Measurements from ENCODE around the gene RPL13.
"Not testable (repeated sequence)": the region's sequence is repeated elsewhere in the genome, so short reads cannot be mapped to it uniquely, and the experiment has no call there.

Gene RPL13

GRCh38 chr16:89577055-89577759, 16.7 kb downstream of the RPL13 start:
- DNase-seq (ENCODE audit: low read depth), result no peak

DNA sequence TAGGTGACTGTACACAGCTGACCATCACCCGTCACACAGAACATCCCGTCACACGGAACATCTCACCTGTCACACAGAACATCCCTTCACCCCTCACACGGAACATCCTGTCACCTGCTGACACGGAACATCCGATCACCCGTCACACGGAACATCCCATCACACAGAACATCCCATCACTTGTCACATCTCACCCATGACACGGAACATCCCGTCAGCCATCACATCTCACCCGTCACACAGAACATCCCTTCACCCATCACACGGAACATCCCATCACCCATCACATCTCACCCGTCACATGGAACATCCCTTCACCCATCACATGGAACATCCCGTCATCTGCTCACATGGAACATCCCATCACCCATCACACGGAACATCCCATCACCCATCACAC, 18.9 kb downstream of the RPL13 start:
- DNase-seq (ENCODE audit: low read depth), result no peak

DNA sequence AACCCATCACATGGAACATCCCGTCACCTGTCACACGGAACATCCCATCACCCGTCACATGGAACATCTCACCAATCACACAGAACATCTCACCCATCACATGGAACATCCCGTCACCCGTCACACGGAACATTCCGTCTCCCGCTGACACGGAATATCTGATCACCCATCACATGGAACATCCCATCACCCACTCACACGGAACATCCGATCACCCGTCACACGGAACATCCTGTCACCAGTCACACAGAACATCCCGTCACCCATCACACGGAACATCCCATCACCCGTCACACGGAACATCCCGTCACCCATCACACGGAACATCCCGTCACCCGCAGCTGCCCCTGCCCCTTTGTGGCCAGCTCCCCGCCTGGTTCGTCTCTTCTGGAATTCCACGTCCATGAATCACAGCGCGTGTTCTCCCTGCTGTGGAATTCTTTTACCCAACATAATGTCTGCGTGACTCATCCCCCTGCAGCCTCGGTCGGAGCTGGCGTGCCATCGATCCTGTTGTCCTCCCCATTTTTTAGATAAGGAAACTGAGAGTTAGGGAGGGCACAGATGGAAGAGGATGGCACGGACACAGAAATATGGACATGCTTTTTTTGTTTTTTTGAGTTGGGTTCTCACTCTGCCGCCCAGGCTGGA, 20.7 kb downstream of the RPL13 start:
- no peak for DNase-seq (ENCODE audit: low read depth)

DNA sequence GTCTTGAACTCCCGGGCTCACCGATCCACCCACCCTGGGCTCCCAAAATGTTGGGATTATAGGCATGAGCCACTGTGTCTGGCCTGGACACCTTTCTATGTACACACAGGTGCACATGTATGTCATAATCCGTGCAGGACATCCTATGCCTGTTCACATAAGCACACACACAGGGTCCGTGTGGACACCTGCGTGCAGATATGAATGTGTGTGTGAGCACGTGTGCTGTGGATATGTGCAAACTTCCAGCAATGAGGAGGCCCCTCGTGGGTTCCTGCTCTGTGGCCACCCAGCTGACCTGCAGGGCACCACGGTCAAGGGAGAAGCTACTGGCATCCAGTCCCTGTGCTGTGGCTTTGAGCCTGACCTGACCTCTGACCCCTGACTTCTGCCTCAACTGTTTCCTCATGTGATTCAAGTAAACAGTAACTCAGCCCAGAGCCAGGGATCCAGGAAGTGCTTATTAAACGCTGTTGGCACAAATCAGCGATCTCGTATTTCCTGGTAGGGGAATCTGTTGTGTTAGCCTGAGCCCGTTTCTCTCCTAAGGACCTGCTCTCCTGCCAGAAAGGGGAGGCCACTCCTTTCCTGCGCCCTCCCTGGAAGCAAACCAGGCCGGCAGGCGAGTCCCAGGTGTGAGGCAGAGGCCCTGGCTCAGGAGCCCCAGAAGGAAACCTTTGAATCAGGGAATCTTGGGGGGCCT, 21.5 kb downstream of the RPL13 start:
- DNase-seq (ENCODE audit: low read depth), result no peak

GRCh38 chr16:89582614-89583196, 22.2 kb downstream of the RPL13 start:
- no peak for DNase-seq (ENCODE audit: low read depth)

DNA sequence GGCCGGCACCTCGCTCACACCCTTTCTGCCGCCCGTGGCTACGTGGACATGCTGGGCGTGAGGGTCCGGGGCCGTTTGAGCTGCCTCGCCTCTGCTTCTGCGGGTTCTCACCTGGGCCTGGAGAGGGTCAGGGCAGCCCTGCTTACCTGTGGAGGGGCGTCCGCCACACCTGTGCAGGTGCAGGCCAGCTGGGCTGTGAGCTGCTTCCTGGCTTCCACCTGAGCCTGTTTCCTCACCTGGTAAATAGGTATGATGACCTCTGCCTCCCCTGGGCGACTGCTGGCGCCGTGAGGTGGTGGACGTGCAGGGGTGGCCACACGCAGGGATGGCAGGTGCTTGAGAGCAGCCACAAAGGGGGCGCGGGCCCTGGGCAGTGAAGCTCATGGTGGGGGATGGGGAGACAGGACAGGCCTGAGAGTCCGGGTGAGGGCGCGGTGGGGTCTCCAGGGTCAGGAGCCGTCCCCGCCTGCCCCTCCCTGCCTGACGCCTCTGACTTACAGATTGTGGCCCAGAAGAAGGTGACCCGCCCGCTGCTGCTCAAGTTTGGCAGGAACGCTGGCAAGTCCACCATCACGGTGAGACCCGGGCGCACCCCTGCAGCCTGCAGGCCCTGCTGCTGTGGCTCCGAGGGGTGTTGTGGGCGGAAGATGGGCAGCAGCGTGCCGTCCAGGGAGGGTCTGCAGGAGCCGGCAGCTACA, 22.9 kb downstream of the RPL13 start:
- no peak for DNase-seq (ENCODE audit: low read depth)

DNA sequence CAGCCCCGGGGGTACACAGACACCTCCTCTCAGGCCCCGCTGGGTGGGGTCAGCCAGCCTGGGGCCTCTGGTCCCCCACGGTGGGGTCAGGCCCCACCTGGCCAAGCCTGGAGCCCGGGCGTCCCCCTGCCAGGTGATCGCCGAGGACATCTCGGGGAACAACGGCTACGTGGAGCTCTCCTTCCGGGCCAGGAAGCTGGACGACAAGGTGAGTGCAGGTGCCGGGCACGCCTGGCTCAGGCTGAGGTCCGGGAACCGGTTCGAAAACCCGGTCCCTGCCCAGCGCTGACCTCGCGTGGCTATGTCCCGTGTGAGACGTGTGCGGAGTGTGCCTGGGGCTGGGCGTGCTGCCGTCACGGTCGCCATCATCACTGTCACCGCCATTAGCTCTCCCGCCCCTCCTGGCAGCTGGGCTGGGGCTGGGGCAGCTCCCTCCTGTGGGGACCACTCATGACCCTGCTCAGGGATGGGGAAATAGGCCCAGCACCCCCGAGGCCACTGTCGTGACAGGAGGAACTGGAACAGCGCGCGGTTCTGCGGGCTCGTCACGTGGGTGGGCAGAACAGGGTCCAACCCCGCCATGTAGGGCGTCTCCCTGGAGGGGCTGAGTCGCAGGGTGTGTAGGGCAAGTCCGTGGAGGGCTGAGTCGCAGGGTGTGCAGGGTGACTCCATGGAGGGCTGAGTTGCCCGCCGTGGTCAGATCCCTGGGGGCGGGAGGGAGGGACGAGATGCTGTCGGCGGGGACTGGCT, 23.6 kb downstream of the RPL13 start:
- DNase-seq (ENCODE audit: low read depth), result no peak

DNA sequence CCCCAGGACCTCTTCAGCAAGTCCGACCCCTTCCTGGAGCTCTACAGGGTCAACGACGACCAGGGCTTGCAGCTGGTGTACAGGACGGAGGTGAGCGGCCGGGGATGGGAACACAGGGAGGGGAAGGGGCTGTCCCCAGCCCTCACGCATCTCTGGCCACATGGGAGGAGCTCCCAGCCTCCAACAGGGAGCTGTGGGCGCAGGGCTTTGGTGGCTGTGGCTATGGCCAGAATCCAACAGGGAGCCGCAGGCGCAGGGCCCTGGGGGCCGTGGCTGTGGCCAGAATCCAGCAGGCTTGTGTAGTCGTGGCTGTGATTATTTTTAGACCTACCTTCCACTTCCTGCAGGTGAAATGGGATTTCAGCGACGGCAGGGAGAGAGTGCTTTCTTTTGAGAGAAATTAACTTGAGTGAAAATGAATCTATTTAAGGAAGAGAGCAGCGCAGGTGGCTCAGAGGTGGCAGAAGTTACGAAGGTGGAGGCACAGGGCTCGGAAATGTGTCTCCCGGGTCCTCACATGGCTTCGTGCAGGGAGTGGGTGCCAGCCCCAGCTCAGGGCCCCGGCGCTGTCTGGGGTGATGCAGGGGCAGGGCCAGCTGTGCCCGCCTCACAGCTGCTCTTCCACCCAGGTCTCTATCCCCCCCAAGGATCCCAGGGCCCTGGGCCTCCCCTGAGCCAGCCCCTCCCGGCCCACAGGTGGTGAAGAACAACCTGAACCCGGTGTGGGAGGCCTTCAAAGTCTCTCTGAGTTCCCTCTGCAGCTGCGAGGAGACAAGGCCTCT, 24.5 kb downstream of the RPL13 start:
- DNase-seq (ENCODE audit: low read depth), result no peak

DNA sequence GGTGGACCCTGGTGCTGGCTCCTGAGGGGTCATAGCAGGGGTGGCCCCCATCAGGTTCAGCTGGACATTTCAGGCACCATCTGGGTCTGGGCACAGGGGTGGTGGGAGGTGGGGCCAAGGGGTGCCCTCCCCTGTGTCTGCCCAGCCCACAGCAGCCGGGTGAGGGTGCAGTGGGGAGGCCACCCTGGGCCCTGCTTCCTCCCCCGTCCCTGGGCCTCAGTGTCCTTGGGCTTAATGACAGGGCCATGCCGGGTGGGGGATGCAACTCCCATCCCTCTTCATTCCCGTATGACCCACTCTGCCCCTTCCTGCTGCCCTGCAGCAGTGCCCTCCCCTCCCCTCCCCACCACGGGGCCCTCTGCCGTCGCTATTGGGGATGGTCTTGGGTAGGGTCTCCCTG, 25.7 kb downstream of the RPL13 start:
- no peak for DNase-seq (ENCODE audit: low read depth)

DNA sequence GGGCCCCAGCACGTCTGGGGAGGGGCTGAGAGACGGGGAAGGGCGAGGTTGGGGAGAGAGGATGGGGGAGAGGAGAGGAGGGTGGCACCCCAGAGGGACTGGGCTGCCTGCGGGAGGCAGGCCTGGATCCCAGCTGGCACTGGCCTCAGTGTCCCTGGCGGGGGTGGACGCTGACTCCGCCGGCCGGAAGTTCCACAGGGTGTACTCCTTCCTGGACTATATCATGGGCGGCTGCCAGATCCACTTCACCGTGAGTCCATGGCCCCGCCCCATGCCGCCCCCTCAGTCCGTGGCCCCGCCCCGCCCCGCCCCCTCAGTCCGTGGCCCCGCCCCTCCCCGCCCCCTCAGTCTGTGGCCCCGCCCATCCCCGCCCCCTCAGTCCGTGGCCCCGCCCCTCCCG, 26.4 kb downstream of the RPL13 start:
- DNase-seq (ENCODE audit: low read depth), result no peak

DNA sequence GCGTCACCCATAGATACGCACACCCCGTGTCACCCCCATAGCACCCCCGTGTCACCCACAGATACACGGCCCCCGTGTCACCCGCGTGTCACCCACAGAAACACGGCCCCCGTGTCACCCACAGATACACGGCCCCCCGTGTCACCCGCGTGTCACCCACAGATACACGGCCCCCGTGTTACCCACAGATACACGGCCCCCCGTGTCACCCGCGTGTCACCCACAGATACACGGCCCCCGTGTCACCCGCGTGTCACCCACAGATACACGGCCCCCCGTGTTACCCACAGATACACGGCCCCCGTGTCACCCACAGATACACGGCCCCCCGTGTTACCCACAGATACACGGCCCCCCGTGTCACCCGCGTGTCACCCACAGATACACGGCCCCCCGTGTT, 27.2 kb downstream of the RPL13 start:
- DNase-seq (ENCODE audit: low read depth), result not testable (repeated sequence)

DNA sequence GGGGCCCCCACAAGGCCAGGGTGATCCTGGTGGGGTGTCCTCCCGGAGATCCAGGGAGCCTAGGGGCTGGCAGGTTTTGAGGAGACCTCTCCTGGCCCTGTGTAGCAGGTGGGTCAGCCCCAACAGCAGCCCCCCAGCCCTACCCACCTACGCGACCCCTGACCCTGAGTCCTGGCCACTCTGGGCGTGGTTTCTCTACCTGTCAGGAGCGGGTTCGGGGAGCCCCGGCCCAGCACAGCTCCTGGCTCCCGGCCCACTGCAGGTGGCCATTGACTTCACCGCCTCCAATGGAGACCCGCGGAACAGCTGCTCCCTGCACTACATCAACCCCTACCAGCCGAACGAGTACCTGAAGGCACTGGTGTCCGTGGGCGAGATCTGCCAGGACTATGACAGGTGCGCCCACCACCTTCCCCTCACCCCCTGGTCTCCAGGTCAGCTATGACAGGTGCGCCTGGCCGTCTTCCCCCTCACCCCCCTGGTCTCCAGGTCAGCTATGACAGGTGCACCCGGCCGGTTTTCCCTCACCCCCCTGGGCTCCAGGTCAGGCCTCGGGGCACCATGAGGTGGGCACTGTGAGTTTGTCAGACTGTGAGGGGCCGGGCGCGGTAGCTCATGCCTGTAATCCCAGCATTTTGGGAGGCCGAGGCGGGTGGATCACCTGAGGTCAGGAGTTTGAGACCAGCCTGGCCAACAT, 28.1 kb downstream of the RPL13 start:
- DNase-seq (ENCODE audit: low read depth), result no peak

GRCh38 chr16:89589241-89589926, 28.9 kb downstream of the RPL13 start:
- no peak for DNase-seq (ENCODE audit: low read depth)

GRCh38 chr16:89593841-89594240, 33.4 kb downstream of the RPL13 start:
- DNase-seq (ENCODE audit: low read depth), result peak; percentile 39

GRCh38 chr16:89595330-89596060, 35.0 kb downstream of the RPL13 start:
- no peak for DNase-seq (ENCODE audit: low read depth)

DNA sequence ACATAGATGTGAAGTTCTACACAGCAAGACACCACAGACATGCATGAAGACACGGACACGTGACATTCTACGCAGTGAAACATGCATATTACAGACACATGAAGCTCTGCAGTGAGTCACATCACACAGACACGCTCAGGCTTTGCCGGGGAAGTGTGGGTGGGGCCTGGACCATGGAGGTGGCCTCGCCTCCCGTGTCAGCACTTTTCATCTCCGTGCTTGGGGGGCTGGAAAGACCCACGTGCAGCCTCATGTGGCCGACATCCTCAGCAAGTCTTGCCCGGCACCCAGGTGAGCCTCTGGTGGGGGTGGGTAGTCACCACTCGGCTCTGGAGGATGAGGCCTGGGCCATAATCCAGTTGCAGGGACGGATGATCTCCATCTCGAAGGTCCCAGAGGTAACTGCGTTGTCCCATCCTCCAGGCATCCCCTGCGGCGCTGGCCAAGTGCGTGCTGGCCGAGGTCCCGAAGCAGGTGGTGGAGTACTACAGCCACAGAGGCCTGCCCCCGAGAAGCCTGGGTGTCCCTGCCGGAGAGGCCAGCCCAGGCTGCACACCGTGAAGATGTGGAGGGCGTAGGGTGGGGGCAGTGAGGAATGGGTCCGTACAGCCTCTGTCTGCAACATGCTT, 35.7 kb downstream of the RPL13 start:
- no peak for DNase-seq (ENCODE audit: low read depth)

DNA sequence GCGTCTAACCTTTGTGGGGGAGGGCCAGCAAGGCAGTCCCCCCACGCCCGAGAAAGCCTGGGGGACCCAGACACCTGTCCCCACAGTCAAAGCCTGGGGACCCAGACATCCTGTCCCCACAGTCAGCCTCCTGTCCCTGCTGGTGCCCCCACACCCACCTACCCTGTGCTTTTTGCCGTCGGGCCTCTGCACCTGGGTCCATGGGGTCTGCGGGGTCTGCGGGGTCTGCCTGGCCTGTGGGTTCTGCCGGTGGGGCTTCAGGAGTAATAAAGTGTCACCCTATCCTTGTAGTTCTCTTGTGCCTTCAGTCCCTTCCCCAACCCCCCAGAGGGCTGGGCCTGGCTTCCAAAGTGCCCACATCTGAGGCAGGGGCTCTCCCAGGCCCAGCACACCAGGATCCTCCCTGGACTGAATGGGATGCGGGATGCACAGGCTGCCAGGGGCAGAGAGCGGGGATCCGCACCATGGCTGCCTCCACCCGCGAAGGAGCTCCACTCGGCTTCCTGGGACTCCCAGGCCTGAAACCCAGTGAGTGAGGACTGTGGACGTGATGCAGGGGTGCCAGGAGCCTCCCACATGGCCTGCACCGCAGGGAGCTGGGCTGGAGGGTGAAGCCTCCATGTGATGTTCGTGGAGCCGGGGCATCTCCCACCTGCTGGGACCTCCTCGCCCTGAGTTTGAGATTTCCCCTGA, 36.6 kb downstream of the RPL13 start:
- DNase-seq (ENCODE audit: low read depth), result no peak

- DNase-seq (ENCODE audit: low read depth), result no peak
Measured at GRCh38 chr16:89598199-89598598, 37.7 kb downstream of the RPL13 start.
